K562 (cell line): ENCODE measurements around the gene CPNE1. TPM values are rescaled to one million over a fixed set of nuclear protein-coding genes. Genes with fewer than 3 reads are reported as not detected.

Experiments used
- ASH1L ChIP-seq: fragments of 450-650 bp; IDR thresholded peaks from 2 replicates; pipeline ENCODE4 v1.6.1; 2018; ENCODE audit warnings: borderline replicate concordance, mild to moderate bottlenecking, low read depth; ENCODE audit not compliant: partially characterized antibody
- DDX20 ChIP-seq: fragments of 450-650 bp; IDR thresholded peaks from 2 replicates; pipeline ENCODE4 v1.6.1; 2016; ENCODE audit warnings: missing genetic modification characterization, low read depth, mild to moderate bottlenecking, missing compliant biosample characterization, moderate library complexity
- ELF4 ChIP-seq: fragments of 450-650 bp; formaldehyde crosslinking; IDR thresholded peaks from 2 replicates; pipeline ENCODE4 v1.4.0; 2022; ENCODE audit warnings: missing genetic modification characterization
- FIP1L1 ChIP-seq: fragments of 200-400 bp; formaldehyde crosslinking; IDR thresholded peaks from 2 replicates; pipeline ENCODE4 v1.6.1; 2018; ENCODE audit warnings: mild to moderate bottlenecking, low read depth, low read length; ENCODE audit not compliant: poor library complexity, severe bottlenecking
- HDAC8 ChIP-seq: fragments of 450-650 bp; IDR thresholded peaks from 2 replicates; pipeline ENCODE4 v1.6.1; 2016; ENCODE audit warnings: mild to moderate bottlenecking, missing genetic modification characterization, moderate library complexity, missing compliant biosample characterization
- HNRNPUL1 ChIP-seq: fragments of 200-400 bp; formaldehyde crosslinking; IDR thresholded peaks from 2 replicates; pipeline ENCODE4 v1.6.1; 2017; ENCODE audit warnings: low read length
- MEIS2 ChIP-seq: fragments of 450-650 bp; IDR thresholded peaks from 2 replicates; pipeline ENCODE4 v1.6.1; 2014; ENCODE audit warnings: mild to moderate bottlenecking; ENCODE audit not compliant: partially characterized antibody
- MTF1 ChIP-seq: fragments of 250-450 bp; sonication (Bioruptor Pico); IDR thresholded peaks from 2 replicates; pipeline ENCODE4 v1.9.0; 2021; ENCODE audit warnings: moderate library complexity, mild to moderate bottlenecking, inconsistent platforms, borderline replicate concordance
- PHTF2 ChIP-seq: fragments of 250-450 bp; sonication (Bioruptor Pico); IDR thresholded peaks from 2 replicates; pipeline ENCODE4 v1.5.0; 2021; ENCODE audit warnings: mild to moderate bottlenecking
- SMAD1 ChIP-seq: fragments of 150-350 bp; IDR thresholded peaks from 2 replicates; pipeline ENCODE4 v1.6.1; 2014; ENCODE audit warnings: low read length, low read depth; ENCODE audit not compliant: partially characterized antibody
- TAF7 ChIP-seq: fragments of 450-650 bp; IDR thresholded peaks from 2 replicates; pipeline ENCODE4 v1.6.1; 2016; ENCODE audit warnings: missing genetic modification characterization, missing compliant biosample characterization
- YY1 ChIP-seq, 3 experiments: IDR thresholded peaks; 2 replicates each; pipeline ENCODE4 v1.6.1; 2011; ENCODE audit warnings: low read length in 2 of 3, mild to moderate bottlenecking in 2 of 3, moderate library complexity in 2 of 3, borderline replicate concordance in 1 of 3, control low read depth in 1 of 3, low read depth in 1 of 3; ENCODE audit not compliant: insufficient read depth in 3 of 3, insufficient replicate concordance in 2 of 3, control insufficient read depth in 1 of 3, insufficient read length in 1 of 3; ENCODE audit errors: extremely low read depth in 1 of 3
- ZBTB5 ChIP-seq: fragments of 450-650 bp; IDR thresholded peaks from 2 replicates; pipeline ENCODE4 v1.6.1; 2017; ENCODE audit warnings: antibody characterized with exemption
- ZBTB8A ChIP-seq: fragments of 450-650 bp; IDR thresholded peaks from 2 replicates; pipeline ENCODE4 v1.6.1; 2018; ENCODE audit warnings: mild to moderate bottlenecking, moderate library complexity; ENCODE audit not compliant: partially characterized antibody
- ZFP36 ChIP-seq: fragments of 150-350 bp; IDR thresholded peaks from 2 replicates; pipeline ENCODE4 v1.6.1; 2018; ENCODE audit warnings: low read length, low read depth; ENCODE audit not compliant: partially characterized antibody
- ZFX ChIP-seq: sonication (generic); formaldehyde crosslinking; IDR thresholded peaks from 2 replicates; pipeline ENCODE4 v1.8.0; 2022; ENCODE audit warnings: mild to moderate bottlenecking, missing genetic modification reagents, moderate library complexity
- ZNF124 ChIP-seq: sonication (generic); formaldehyde crosslinking; IDR thresholded peaks from 2 replicates; pipeline ENCODE4 v1.8.1; 2022; ENCODE audit warnings: missing genetic modification reagents
- ZNF134 ChIP-seq: fragments of 250-450 bp; sonication (Bioruptor Pico); conservative IDR thresholded peaks from 2 replicates; pipeline ENCODE4 v1.4.0; 2020
- ZNF408 ChIP-seq: fragments of 250-450 bp; sonication (Bioruptor Pico); IDR thresholded peaks from 2 replicates; pipeline ENCODE4 v1.4.0; 2020; ENCODE audit warnings: low read depth, mild to moderate bottlenecking, moderate library complexity
- ZNF518B ChIP-seq: fragments of 250-450 bp; sonication (Bioruptor Pico); IDR thresholded peaks from 2 replicates; pipeline ENCODE4 v1.5.0; 2021; ENCODE audit warnings: mild to moderate bottlenecking, moderate library complexity
- ZNF695 ChIP-seq: fragments of 450-650 bp; formaldehyde crosslinking; IDR thresholded peaks from 2 replicates; pipeline ENCODE4 v1.4.0; 2020; ENCODE audit warnings: mild to moderate bottlenecking, moderate library complexity
- ZZZ3 ChIP-seq: fragments of 450-650 bp; IDR thresholded peaks from 2 replicates; pipeline ENCODE4 v1.6.1; 2016; ENCODE audit warnings: antibody characterized with exemption, mild to moderate bottlenecking, moderate library complexity
- polyA plus RNA-seq, 8 experiments: library from polyadenylated mRNA; depleted of rRNA in 4 of 8; stranded (reverse) in 5 of 8; unstranded in 3 of 8; fragments of >200 nt; fragmentation: Nextera tagmentation in 2 of 8; fragmentation: Illumina TruSeq in 1 of 8; extraction: Ambion mirVana in 2 of 8; extraction: Trizol in 1 of 8; gene quantifications; 2 replicates each; pipeline versions ENCODE4 v1.2.1 to v1.2.3, GENCODE V29; 2011 to 2014; ENCODE audit warnings: inconsistent platforms in 1 of 8, missing spikeins in 1 of 8
- total RNA-seq, 7 experiments: library from RNA; depleted of rRNA in 6 of 7; stranded (reverse); fragments of >200 nt in 6 of 7; fragmentation: Illumina TruSeq in 2 of 7; extraction: Trizol in 2 of 7; gene quantifications; 2 replicates each; pipeline versions ENCODE4 v1.2.1 to v1.2.3, GENCODE V29; 2011 to 2021; ENCODE audit warnings: low replicate concordance in 1 of 7

The CPNE1 gene
- total and polyA plus RNA-seq, 9 of the 15 experiments (the other 6 are each of a cell fraction or from before 2014, with no cell fraction given): 42.1 to 102 (median 56.0) TPM

GRCh38 chr20:35615667-35616464, 48.8 kb downstream of the CPNE1 start, which contains the start of gene SPAG4 (continued):
- TF ChIP-seq MTF1 (CRISPR knock-in tag) (no peak), PHTF2 (no peak), ZBTB8A (no peak), MEIS2 (no peak), ZZZ3 (no peak), YY1 (IDR thresholded peaks at IDR 0.05; ENCODE audit: borderline replicate concordance in 1 of 3, control insufficient read depth in 1 of 3, extremely low read depth in 1 of 3, insufficient read depth in 3 of 3, insufficient read length in 1 of 3, insufficient replicate concordance in 2 of 3, low read depth in 1 of 3, low read length in 2 of 3) (peak; percentile 5 to 47 (median 6)), TAF7 (tag) (no peak), SMAD1 (peak; percentile 31), DDX20 (tag) (no peak), HNRNPUL1 (no peak), HDAC8 (tag) (0 out of 2 replicates have a peak, but pooled peaks have one; percentile 58), ZNF134 (CRISPR knock-in tag) (no peak), ZNF124 (CRISPR knock-in tag) (no peak), ZFP36 (no peak), ZNF695 (CRISPR knock-in tag) (0 out of 2 replicates have a peak, but pooled peaks have one; percentile 23), ZFX (CRISPR knock-in tag) (peak; percentile 93), ASH1L (no peak), ZBTB5 (no peak), ELF4 (CRISPR knock-in tag) (no peak), ZNF518B (no peak), FIP1L1 (peak; percentile 71), ZNF408 (CRISPR knock-in tag) (no peak)
